AG09319 (cell line): Measurements from ENCODE around the gene CHD3.

ENCODE experiments used
- DNase-seq: peaks from one replicate; pipeline ENCODE4 v3.0.0-alpha.2; 2010; ENCODE audit warnings: low read depth; ENCODE audit errors: extremely low read depth
- CTCF ChIP-seq: IDR thresholded peaks from 2 replicates; pipeline ENCODE4 v1.5.1; 2011; ENCODE audit warnings: low read depth, mild to moderate bottlenecking, inconsistent platforms, low read length, moderate library complexity

Gene CHD3

DNA sequence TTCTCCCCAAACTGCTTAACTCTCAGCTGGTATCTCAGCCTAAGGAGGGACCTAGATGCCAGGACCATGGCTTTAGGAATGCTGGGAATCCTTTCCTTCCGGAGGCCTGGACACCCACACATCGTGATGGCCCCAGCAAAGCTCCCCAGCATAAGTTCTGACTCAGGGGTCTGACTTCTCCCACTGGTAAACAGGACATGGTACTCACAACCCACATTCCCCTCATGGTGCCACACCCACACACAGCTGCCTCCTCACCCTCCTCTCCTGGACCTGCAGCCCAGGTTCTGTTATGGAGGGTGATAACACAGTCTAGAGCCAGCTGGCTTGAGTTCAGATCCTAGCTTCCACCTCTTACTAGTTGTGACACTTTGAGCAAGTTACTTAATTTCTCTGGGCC is 28.2 kb downstream of the CHD3 start:
- no peak for DNase-seq
- TF ChIP-seq CTCF: no peak

DNA sequence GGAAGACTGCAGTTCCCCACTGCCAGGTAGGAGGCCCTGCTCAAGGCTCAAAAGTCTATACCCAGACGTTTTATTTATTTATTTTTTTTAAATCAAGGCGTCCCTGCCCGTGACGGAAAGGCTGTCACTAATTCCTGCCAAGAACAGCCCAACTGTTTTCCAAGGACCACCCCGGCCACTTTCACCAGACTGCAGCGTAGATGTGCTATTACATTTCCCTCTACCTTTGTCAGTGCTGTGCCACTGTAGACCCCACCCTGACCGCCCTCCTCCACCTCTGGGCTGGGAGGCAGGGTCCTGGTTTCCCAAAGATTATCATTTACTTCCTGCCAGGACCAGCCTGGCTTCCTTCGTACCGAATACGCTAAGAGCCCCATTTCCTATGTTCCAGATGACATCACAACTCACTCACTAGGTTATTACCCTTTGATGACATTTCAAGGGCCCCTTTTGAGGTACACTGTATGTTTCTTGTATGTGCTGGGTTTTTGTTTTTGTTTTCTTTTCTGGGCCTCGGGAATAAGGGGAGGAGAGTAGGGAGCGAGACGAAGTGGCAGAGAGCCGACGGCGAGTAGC is 33.8 kb downstream of the CHD3 start:
- DNase-seq: no peak

GRCh38 chr17:7922845-7923628 is 34.4 kb downstream of the CHD3 start:
- TF ChIP-seq CTCF: no peak
- DNase-seq: peak; percentile 41

More for the DNA sequence above, 33.8 kb downstream of the CHD3 start:
- TF ChIP-seq CTCF: no peak

DNA sequence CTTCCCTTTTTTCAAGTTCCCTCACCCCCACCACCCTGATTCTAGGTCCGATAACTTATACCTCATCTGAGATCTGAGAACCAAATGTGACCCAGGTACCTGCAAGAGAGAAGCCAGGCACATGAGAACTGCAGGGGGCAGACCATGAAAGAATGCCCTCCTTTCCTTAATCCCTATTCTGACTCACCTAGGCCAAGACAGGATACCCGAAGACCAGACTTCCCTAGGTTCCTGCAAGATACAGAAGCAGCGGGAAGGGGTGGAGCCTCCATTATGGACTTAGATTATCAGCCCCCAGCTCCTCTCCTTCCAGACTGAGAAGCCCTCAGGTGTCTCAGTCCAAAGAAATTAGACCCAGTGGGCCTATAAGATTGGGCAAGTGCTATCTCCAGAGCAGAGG is 39.0 kb downstream of the CHD3 start:
- no peak for TF ChIP-seq CTCF
- no peak for DNase-seq

DNA sequence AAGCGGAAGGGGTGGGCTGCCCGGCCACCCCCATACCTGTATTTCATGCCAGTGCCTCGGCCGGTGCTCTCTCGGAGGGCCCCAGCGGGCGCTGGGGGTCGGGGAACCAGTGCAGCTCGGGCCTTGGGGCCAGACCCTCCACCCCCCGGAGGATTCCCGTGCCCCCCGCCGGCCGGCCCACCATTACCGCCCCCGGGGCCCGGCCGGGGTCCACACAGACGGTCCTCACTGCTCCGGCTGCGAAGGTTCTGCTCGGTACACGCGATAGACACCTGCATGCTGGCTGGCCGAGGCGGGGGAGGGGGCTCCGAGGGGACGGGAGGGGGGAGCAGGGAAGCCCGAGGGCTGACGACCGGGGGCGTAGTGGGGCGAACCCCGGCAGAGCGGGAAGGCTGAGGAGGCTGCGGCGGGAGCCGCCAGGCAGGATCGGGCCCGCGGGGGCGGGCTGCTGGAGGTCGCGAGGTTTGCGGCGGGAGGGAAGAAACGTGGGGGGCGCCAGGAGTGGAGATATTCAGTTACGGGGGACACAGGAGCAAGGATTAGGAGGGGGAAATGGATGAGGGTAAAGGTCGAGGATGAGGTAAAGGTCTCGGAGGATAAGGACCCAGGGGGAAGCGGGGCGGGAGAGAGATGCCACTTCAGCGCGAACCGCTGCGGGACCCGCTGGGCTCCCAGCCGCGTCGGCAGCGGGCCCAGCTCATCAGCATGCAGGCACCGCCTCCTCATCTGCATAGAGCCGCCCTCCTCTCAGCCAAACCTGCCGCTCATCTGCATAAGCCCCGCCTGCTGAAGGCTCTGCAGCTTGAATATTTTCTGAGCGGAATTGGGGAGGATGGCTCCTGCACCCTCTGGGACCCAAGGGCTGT is 40.8 kb downstream of the CHD3 start, which contains the start of gene KCNAB3:
Gene KCNAB3 (minus strand): TSS at position 699 of the 866 bp plus-strand sequence. CDS start 421 bp downstream, at position 278.
- TF ChIP-seq CTCF: no peak

DNA sequence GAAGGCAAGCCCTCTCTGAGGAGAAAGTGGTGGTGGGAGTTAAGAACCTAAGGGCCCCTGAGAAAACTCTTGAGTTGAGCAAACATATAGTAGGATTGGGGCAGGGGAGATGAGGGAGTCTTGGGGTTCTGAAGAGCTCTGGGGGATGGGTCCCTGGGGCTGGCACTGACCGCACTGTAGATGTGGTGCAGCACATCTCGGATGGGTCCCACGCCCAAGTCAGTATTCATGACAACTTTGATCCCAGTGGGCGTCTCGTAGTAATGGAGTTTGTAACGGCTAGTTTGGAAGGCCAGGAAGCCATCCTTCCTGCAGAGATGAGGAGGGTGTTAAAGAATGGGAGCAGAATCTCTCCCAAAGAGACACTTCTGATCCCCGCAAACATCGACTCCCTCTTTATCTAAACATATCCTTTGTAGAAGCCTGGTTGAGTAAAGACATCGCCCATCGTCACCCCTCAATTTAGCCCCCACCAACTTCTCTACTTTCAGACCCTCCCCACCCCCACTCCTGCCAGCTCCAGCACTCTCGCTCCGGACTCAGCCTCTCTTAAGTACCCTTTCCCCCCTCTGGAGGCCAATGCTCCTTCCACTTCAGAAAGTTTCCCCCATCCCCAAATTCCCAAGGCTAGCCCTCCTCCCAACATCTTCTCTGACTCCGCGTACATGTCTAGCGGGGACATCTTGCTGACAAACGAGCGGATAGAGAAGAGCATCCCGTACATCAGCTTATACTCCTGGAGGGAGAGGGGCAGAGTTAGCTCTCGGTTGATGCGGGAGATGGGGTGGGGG is 42.4 kb downstream of the CHD3 start:
- TF ChIP-seq CTCF: no peak
- DNase-seq: no peak

More for the DNA sequence above, 40.8 kb downstream of the CHD3 start, which contains the start of gene KCNAB3:
- DNase-seq: peak; percentile 32
